HG03175 (cell line): ENCODE results near the gene CNPY1.
"Not testable (repeated sequence)": the region's sequence is repeated elsewhere in the genome, so short reads cannot be mapped to it uniquely, and the experiment has no call there.

Source experiments
- ATAC-seq: cut with Tn5 transposase; IDR thresholded peaks from one replicate; pipeline ENCODE4 v1.9.1; 2021; ENCODE audit warnings: mild to moderate bottlenecking, moderate library complexity; ENCODE audit not compliant: unreplicated experiment

The CNPY1 gene

DNA sequence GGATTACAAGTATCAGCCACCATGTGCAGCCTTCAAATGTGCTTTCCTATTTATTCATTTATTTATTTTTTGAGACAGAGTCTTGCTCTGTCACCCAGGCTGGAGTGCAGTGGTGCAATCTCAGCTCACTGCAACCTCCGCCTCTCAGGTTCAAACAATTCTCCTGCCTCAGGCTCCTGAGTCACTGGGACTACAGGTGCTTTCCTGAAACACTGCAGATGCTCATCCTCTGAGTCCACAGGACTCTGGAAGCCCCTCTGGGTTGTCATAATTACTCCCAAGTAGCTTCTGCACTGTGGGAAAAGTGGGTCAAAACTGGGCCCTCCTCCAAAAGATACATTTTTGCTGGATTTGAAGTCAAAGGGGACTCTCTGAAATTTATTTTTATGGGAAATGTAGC is at the start of gene CNPY1:
Gene CNPY1, minus strand, starts transcription at position 111 of the 400 bp plus-strand sequence. CDS start 630 bp downstream, outside the sequence.
- not testable (repeated sequence) for ATAC-seq

DNA sequence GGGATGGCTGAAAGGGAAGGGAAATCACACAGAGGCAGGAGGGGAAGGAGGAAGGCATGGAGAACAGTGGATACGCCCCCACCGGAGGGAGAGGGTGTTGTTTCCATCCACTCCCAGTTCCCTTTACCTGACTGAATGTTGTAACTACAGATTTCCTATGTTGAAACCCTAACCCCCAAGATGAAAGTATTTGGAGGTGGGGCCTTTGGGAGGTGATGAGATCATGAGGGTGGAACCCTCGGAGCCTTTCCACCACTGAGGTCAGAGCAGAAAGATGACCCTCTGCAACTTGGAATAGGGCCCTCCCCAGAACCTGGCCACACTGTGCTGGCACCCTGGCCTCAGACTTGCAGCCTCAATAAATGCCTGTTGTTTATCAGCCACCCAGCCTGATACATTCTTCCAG is 48.6 kb upstream of the CNPY1 start:
- ATAC-seq: no peak

DNA sequence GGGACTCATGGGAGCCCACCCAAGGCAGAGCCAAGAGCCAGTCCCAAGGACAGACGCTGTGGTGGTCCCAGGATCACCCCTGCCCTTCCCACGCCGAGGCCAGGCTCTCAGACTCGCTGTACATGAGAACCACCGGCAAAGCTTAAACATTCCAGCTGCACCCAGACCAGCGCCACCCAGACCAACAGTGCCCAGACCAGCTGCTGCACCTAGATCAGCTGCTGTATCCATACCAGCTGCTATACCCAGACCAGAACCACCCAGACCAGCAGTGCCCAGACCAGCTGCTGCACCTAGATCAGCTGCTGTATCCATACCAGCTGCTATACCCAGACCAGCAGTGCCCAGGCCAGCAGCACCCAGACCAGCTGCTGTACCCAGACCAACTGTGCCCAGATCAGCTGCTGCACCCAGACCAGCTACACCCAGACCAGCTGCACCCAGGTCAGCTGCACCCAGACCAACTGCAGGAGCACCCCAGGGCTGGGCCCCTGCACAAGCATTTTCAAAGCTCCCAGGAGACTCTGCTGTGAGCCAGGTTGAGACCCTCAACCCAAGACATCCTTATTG is 47.9 kb upstream of the CNPY1 start:
- ATAC-seq: no peak

DNA sequence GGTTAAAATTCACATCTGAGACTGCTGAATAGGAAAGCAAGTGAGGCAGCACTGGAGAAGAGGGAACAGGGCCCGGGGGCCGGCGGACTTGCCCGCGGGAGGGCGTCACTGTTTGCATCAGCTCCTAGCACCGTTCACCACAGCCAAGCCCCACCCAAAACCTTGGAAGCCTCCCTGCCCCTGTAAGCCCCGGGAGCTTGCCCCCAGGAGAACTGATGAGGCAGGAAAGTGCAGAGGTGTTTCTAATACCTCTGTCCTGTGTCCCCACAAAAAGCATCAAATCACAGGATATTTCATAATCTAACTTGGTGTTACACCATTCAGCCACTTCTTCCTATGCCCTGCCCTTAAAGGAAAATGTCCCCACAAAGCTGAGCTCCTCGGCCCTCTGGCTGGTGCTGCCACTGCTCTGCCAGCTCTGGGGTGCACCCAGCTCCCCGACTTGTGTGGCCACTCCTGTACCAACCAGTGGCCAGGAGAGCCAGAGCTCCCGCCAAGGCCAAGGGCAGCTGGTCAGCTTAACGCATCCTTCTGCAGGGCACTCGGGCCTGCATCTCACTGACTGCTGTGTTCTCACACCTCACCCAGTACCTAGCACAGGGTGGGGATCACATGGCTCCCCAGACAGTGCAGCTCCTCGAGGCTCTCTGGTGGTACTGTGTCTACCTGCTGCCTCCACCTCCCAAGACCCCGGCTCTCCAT is 47.3 kb upstream of the CNPY1 start:
- ATAC-seq: no peak

DNA sequence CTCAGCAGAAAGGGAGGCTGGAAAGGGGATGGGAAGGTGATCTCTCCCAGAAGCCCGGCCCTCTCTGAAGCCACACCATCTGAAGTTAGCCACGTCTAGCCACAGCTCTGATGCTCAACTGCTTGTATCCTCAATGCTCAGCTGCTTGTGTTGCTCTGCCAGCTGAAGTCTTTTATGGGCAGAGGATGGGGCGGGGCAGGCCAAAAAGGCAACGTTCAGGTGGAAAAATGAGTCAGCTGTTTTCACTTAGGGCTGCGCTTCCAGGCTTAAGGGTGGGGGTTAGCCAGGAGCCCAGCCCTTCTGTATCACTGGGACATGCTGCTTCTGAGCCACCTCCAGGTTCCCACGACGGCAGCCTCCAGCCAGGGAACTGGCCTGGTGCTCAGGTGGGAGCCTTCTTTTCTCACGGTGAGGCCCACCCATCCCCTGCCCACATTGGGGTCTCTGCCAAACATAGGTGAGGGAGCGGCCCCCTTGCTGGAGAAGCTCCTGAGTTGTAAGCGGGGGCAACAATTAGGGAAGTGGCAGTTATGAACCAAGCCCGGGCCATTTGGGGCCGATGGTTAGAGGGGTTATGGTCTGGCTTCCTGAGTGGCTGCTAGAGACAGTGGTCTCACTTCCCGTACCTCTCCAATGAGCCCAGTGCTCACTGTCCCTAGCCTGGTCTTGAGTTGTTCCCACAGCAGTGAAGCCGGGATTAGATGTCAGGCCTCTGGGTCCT is 44.9 kb upstream of the CNPY1 start:
- no peak for ATAC-seq

DNA sequence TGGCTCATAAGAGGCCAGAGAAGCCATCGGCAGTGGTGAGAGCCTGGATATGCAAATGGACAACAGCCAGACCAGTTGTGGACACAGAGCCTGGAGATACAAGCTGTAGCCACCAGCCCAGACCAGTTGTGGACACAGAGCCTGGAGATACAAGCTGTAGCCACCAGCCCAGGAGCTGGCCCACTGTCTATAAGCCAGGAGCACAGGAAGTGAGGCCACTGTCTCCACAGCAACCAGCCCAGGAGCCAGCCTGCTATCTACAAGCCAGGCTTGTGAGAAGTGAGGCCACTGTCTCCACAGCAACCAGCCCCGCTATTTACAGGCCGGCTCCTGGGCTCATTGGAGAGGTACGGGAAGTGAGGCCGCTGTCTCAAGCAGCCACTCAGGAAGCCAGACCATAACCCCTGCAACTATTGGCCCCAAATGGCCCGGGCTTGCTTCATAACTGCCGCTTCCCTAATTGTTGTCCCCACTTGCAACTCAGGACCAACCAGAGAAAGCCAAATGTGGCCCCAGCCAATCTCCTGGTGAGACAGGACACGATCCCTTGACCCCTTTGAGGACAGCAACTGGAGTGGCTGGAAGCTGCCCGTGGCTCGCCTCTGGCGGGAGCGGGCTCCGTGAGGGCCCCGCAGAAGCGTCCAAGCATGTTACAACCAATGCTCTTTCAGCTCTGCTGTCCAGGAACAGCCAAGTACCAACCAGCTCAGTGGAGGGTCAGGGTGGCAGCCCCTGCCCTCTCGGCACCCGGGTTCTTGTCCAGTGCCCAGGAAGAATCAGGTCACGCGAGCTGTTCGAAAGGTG is 44.1 kb upstream of the CNPY1 start:
- ATAC-seq: no peak

DNA sequence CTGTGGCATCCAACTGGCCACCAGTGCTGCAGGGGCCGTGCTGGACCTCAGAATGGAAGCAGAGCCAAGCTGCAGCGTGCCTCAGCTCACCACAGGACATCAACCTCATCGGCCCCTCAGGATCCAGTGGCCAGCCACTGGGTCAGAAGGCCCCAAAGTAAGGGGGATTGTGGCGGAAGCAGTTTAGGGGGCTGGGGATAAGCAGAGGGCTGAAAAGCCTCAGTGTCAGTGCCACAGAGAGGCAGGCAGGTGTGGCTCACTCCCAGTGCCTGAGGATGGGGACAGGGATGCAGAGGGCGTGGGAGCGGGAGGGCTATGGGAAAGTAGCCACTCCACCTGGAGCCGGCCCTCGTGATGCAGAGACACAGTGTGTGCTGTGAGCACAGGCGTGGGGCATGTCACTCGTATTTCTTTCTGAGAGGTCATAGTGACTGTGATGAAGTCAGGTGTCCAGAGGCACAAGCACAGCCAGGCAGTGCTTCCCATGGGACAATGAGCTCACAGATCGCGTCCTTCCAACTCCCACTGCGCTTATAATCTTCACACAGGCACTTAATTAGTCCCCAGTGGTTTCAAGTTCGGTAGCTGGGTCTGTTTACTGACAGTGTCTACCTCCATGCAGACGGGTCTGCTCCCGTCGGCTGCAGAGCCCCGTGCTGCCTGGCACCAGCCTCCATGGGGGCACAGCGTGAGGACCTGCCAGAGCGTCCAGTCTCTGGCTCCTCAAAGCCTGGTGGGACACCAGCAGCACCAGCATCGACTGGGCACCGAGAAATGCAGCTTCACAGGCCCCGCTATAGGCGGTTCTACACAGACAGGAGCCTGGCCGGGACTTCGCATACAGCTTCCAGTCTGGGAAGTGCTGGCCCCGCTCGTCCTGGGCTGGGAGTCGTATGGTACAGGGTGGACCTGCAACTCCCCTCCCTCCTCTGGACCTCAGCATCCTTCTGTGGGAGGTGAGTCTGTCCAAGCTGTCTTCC is 42.9 kb upstream of the CNPY1 start:
- no peak for ATAC-seq

DNA sequence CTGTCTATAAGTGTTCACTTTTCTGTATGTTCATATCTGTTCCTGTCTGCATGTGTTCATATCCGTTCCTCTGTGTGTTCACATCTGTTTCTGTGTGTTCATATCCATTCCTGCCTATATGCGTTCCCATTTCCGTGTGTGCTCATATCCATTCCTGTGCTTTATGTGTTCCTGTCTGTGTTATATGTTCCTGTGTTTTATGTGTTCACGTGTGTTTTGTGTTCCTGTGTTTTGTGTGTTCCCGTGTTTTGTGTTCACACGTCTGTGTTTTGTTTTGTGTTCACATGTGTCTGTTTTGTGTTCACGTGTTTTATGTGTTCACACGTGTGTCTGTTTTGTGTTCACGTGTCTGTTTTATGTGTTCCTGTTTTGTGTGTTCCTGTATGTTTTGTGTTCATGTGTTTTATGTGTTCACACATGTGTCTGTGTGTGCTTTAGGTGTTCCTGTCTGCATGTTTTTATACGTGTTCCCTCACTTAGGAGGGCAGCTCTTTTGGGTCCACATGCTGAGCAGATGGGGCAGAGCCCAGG is 42.2 kb upstream of the CNPY1 start:
- no peak for ATAC-seq

DNA sequence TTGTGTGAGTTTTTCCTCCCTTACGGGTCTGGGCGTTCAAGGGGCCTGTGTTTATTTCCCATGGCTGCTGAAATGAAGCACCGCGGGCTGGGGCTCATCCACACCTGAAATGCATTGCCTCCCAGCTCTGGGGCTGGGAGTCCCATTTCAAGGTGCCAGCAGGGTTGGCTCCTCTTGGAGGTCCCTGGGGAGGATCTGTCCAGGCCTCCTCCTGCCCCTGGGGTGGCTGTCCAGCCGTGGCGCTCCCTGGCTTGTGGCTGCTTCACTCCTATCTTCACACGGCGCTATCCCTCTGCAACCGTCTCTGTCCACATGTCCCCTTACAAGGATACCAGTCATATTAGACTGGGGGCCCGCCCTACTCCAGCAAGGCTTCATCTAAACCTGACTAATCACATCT is 41.1 kb upstream of the CNPY1 start:
- no peak for ATAC-seq

DNA sequence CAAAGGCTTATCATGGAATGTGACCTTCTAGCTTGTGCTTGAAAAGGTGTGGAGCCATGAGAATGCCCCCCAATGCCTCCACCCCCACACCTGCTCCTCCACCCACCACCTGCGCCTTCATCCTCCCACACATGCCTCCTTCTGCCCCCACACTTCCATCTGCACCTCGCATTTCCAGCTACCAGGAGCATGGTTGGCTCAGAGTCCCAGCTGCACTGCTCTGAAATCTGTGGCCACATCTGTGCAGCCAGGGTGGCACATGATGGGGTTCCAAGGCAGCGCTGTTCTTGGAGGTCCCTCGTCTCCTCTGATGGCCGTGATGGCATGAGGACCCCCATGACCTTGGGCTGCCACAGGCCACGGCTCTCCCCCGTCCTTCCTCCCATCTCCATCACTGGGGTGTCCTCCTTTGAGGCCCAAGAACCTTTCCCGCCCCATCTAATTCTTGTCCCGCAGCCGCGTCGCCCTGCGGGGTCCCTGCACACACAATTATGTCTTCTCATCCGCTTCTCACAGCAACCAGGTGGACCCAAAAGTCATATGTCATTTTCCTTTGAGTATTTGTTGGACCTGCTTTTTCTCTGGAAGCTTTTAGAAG is 40.6 kb upstream of the CNPY1 start:
- no peak for ATAC-seq

DNA sequence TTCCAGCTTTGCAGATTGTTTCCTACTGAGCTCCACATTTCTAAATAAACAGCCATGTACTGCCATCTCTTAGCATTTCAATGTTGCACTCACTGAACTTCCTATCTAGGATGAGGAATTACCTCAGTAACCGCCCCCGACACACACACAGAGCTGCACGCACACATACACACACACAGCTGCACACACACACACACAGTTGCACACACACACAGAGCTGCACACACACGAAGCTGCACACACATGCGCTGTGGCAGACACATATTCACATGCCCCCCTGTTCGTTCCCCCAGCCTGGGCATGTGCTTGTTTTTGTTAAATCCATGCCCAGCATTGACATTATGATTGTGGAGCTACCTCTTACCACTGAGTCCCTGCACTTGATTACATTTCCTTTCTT is 39.6 kb upstream of the CNPY1 start:
- no peak for ATAC-seq

DNA sequence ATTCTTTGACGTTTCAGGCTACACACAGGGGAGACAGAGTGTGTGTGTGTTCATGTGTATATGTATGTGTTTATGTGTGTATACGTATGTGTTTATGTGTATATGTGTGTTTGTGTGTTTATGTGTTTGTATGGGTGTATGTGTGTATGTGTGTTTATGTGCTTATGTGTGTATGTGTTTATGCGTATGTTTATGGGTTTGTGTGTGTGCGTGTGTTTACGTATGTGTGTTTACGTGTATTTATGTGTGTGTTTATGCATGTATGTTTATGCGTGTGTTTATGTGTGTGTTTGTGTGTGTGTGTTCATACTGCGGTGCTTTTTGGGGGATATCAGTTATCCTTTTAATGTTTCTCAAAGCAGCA is 39.2 kb upstream of the CNPY1 start:
- no peak for ATAC-seq

DNA sequence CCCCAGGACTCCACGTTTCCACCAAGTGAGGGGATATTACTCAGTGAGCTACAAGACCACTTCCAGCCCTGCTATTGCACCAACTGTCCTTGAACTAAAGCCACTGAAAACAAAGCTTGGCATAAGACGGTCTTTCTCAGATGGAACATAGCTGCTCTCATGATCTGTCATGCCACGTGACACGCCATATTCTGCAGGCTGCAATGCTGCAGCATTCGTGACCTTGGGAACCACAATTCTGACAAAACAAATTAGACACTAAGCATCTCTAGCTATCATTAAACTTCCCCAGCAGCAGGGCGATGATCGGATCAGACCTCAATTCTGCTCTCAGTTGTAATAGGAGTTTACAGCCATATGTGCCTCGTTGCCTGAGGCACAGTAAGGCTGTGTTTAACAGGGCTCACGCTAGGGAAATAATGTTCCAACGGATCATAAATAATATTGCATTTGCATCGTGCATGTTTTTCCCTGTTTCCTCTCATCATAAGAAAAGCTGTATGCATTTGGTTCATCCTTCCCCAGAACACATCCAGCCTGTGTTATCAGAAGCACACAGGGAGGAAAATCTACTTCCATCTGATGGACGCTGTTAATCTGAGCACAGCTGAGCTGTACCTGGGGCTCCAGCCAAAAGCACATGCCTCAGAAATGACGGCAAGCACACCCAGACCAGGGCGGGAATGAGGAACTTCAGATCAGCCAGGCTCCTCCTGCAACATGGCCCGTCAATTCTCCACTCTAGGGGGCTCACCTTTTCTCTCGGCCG is 38.6 kb upstream of the CNPY1 start:
- ATAC-seq: no peak

DNA sequence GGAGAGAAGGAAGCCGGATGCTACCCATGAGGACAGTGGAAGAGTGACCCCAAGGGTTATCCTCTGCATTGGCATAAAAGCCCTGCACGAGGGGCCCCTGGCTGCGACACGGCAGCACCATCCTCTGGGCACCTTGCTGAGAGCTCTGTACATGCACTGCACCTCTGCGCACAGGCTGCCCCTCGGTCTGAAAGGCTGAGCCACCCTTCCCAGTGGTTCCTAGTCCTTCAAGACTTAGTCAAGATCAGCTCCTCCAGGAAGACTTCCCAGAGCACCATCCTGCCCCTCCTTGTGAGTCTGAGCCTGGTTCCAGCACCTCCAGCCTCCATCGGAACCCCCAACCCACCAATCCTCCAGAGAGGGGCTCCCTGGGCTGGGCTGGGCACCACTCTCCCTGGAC is 37.9 kb upstream of the CNPY1 start:
- no peak for ATAC-seq

DNA sequence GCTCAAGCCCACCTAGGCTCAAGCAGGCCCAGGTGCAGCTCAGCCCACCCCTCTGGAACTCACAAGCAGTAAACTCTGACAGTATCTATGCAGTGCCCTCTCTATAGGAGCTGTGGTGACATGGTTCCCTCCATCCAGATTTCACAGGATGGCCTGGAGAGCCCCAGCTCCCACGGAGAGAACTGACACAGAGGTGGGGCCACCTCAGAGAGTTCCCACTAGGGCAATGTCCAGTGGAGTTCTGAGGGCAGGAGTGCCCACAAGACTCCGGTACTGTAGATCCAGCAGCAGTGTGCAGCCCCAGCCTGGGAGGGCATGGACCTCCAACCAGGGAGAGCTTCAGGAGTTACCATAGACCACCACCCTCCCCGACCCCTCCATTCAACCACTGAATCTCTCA is 37.3 kb upstream of the CNPY1 start:
- ATAC-seq: no peak

DNA sequence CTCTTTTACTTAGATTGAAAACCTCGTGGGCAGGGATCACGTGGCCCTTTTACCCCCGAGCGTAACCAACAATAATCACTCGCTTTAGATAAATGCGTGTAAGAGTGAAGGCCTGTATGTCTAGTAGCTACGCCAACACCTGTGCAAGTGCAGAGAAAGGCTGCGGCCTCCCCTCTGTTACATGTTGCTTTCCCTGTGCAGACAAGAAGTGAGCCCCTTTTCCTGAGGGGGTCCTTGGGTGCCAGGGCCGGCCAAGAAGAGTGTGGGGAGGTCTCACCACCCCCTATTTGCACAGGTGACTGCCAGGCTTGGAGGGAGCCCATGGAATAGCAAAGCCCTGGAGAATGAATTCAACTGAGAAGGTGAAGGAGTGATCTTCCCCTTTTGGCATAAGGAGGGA is 35.6 kb upstream of the CNPY1 start:
- no peak for ATAC-seq

DNA sequence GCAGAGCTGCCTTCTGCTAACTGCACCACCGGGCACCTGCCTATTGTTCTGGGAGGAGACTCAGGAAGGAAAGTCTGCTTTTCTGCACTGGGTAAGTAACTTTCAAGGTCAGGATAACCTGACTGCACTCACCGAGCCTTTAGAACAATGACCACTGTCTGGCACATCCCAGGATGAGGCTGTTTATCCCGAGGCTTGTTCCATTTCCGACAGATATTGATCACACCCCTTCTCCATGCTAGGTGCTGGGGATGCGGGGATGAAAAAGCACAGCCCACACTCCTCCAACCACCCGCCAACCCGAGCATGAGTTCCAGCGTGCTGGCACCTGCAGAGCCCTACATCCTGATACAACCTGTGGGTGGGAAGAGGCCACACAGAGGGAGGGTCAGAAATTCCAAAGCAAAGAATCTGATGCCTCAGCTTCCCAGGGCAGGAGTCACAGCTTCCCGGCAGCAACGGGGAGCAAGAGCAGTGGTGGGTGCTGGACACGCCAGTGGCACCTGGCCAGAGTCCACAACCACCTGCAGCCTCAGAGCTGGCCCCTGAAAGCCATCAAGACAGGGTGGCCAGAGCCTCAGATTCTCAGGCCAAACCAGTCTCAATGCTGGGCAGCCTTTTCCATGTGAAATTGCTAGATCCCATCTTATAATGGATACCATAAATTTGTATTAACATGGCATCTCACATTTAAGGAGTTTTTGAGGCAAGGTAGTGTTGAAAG is 34.9 kb upstream of the CNPY1 start:
- ATAC-seq: no peak

DNA sequence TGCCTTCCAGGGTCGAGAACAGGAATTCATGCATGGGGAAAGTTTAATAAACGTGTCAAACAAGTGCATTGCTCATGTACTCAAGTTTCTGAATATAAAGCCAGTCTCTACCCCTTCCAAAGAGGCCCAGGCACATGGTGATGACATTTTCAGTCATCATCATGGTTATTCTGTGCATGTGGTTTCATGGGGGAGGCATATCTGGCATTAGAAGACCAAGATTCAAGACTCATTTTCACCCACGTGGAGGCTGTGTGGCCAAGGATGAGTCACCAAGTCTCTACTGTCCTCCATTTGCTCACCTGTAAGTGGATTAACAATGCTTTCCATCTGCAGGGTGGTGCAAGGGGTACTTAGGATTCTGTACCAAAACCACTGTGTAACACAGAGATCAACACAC is 34.0 kb upstream of the CNPY1 start:
- ATAC-seq: no peak
